Right kidney (tissue), 1 donor: Measurements from ENCODE around the gene LRRC56.

Experiments used
- DNase-seq: peaks from one replicate; pipeline ENCODE4 v3.0.0-alpha.2; 2016

Gene LRRC56

DNA sequence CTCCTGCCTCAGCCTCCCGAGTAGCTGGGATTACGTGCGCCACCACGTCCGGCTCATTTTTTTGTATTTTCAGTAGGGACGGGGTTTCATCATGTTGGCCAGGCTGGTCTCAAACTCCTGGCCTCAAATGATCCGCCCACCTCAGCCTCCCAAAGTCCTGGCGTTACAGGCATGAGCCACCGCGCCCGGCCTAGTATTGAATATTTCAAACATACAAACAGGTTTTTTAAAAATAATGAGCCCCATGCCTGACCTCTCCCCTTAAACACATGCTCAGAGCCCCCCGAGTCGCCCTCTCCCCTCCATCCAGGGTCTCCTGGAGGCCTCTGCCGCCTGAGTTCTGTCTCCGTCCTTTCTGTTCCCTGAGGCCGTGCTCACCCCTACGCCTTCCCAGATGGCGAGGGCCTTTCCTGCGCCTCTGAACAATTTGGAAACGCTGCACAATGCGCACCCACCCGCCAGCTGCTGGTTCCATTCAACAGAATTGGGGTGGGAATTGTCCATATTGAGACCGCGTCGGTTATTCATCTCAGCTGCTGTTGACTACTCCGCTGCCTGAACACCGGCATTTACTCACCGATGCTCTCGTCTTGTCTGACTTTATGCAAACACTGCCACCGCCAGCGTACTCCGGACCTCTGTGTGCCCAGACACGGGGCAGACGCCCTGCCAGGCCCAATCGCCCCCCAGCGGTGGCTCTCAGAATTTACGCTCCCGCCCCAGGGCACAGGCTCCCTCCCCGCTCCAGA lies 16.7 kb upstream of the LRRC56 start:
- DNase-seq = no peak

DNA sequence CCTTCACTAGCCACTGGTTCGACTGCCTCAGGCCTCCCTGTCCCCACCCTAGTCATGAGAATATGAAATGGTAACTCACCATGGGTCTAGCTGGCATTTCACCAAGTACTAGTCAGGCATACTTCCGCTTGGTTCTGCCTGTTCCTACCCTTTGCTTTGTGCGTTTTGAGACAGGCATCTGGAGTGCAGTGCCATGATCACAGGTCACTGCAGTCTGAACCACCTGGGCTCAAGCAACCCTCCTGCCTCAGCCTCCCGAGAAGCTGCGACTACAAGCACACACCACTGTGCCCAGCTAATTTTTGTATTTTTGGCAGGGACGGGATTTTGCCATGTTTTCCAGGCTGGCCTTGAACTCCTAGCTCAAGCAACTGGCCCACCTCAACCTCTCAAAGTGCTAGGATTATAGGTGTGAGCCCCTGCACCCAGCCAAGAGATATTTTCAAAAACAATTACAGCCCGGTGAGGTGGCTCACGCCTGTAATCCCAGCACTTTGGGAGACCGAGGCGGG lies 16.1 kb upstream of the LRRC56 start:
- no peak for DNase-seq

GRCh38 chr11:526192-526591 lies 11.1 kb upstream of the LRRC56 start:
- DNase-seq = no peak

DNA sequence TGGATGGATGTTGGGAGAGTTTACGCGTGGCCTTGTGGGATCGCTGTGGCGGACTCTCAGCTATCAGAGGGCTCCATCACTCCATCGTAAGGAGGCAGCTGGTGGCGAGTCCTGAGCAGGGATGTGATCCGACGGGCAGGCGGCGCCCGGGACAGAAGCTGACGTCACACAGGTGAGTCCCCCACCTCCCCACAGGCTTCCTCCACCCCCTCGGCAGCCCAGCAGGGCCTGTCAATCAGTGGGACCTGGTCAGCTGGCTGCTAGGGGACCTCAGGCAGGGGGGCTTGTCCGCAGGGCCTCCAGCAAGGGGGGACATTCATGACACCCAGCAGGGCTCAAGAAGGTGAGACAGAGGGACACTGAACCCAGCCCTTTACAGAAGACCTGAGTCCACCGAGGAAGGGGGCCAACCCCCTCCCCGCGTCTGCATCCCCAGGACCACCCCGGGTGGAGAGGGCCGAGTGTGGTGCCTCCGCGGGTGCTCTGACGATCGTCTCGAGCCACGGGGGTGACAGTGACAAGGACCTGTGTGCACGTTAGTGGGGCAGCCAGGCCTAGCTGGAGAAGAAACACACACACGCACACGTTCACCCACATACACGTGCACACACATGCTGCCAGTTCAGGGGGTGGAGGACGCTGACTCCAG lies 9.0 kb upstream of the LRRC56 start:
- no peak for DNase-seq

GRCh38 chr11:528815-529727 lies 8.3 kb upstream of the LRRC56 start:
- no peak for DNase-seq

GRCh38 chr11:529728-530411 lies 7.5 kb upstream of the LRRC56 start:
- DNase-seq = no peak

DNA sequence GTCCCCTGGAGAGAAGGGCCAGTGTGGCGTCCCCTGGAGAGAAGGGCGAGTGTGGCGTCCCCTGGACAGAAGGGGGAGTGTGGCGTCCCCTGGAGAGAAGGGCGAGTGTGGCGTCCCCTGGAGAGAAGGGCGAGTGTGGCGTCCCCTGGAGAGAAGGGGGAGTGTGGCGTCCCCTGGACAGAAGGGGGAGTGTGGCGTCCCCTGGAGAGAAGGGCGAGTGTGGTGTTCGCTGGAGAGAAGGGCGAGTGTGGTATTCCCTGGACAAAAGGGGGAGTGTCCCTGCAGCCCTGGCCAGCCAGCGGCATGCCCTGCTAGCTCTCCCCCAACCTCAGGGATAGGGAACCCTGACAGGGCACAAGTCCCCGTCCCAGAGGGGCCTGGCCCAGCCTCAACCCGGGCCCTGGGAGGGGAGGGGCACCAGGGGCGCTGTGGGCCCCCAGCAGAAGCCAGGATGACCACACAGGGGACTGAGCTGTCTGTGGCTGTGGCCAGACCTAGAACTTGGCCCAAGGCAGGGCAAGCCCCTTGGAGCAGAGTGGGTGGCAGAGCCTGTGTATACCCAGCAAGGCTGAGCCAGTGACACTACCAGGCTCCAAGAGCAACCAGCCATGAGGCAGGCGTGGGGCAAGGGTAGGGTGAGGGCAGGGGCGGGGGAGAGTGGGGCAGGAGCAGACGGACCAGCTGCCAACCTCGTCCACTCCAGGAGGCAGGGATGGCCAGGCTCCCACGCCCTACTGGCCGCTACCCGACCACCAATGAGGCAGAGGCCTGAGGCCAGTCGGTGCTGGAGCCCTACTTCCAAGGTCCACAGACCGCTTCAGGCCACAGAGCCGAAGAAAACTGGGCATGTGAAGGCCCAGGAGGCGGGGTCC lies 6.1 kb upstream of the LRRC56 start:
- no peak for DNase-seq

DNA sequence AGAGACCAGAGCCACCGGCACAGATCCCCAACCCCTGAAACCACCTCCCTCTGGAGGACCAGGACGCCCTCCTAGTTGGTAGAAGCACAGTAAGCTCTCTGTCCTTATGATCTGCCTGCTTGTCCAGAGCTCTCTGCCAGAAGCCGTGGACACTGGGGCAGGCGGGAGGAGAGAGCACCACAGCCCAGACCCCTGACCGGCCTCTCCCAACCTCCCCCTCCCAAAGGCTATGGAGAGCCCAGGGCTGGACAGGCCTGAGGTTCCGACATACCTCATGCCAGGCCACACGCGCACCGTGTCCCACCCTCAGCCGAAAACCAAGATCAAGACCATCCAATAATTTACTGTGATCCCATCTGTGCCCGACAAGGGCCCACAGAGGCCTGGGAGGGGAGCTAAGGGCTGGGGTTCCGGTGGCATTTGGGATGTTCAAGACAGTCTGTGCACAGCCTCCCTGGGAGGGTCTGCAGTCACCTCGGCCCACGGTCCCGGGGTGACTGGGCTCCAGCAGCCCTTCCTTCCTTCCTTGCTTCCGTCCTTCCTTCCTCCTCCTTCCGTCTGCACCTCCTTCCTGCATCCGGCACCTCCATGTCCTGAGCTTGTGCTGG lies 5.3 kb upstream of the LRRC56 start:
- no peak for DNase-seq

GRCh38 chr11:532527-532985 lies 4.8 kb upstream of the LRRC56 start:
- no peak for DNase-seq

DNA sequence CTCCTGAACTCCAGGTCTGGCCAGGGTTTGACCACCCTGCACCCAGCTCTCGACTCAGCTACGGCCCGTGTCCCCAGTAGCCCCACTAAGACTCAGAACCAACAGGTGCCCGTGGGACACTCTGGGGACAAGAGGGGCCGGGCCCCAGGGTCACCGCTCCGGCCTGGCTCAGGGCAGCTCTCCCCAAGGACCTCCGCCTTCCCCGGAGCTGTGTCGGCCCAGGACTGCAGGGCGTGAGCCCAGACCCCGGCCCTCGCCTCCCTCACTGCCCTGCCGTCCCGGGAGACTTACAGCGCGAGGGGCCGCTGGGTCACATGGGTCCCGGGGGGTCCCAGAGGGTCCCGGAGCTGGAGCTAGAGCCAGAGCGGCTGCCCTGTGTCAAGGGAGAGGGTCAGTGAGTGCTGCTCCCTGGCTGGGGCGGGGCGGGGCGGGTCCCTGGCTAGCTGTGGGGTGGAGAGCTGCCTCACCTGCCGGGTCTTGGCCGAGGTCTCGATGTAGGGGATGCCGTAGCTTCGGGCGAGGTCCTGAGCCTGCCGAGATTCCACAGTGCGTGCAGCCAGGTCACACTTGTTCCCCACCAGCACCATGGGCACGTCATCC lies 4.2 kb upstream of the LRRC56 start:
- DNase-seq = no peak

DNA sequence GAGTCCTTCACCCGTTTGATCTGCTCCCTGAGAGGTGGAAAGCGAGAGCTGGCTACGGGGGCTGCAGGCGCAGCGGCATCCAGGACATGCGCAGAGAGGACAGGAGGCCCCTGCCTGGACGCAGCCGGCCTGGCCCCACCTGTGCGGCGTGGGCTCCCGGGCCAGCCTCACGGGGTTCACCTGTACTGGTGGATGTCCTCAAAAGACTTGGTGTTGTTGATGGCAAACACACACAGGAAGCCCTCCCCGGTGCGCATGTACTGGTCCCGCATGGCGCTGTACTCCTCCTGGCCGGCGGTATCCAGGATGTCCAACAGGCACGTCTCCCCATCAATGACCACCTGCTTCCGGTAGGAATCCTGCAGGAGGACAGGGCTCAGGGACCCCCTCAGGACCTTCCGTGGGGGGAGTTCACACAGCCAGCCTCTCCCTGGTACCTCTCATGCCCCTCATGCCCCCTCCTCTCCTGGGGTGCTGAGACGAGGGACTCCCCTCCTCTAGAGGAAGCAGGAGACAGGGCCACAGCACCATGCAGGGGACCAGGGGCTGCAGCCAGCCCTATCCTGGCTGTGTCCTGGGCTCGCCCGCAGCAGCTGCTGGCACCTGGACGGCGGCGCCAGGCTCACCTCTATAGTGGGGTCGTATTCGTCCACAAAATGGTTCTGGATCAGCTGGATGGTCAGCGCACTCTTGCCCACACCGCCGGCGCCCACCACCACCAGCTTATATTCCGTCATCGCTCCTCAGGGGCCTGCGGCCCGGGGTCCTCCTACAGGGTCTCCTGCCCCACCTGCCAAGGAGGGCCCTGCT lies 3.5 kb upstream of the LRRC56 start:
- no peak for DNase-seq

GRCh38 chr11:534396-535209 lies 2.7 kb upstream of the LRRC56 start:
- DNase-seq = peak; percentile 74

GRCh38 chr11:535210-535518 lies 2.2 kb upstream of the LRRC56 start:
- no peak for DNase-seq

DNA sequence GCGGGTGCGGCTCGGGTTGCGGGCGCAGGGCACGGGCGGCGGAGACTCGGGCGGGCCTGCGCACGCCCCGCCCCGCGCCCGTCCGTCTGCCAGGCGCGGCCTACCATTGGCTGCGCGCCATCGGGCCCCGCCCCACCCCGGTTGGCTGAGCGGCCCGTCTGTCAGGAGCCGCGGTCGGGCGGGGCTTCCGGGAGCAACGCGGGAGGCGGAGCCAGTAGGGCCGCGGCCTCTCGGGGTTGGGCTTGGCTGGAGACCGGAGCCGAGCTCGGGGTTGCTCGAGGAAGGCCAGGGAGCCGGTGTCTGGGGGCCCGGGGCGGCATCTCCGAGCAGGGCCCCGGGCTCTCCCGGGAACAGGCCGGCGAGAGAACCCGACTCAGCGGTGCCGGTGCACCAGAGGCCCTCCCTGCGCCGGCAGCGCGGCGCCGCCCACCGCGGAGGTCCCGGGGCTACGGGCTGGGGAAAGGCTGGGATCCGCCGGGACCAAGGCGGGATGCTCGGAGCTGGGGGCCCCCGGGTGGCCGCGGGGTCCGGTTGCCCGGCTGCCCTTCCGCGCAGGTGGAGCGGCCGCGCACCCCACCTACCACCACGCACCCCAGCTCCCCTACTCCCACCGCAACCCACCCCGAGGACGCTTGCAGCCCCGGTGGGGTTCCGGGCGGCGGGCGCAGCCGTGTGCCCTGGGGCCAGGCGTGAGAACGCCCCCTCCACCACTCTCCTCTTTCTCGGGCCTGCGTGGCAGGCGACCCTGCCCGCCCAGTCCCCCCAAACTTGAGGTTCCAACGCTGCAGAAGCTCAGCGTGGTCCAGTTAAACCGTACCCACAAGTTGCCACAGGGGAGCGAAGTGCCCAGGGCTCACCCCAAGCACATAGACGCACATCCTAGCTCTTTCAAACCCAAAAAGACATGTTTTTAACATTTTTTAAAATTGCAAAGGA lies 1.5 kb upstream of the LRRC56 start, which contains the start of gene HRAS:
Gene HRAS (minus strand): TSS at position 58 of the 936 bp plus-strand sequence.
- peak; percentile 98 for DNase-seq

DNA sequence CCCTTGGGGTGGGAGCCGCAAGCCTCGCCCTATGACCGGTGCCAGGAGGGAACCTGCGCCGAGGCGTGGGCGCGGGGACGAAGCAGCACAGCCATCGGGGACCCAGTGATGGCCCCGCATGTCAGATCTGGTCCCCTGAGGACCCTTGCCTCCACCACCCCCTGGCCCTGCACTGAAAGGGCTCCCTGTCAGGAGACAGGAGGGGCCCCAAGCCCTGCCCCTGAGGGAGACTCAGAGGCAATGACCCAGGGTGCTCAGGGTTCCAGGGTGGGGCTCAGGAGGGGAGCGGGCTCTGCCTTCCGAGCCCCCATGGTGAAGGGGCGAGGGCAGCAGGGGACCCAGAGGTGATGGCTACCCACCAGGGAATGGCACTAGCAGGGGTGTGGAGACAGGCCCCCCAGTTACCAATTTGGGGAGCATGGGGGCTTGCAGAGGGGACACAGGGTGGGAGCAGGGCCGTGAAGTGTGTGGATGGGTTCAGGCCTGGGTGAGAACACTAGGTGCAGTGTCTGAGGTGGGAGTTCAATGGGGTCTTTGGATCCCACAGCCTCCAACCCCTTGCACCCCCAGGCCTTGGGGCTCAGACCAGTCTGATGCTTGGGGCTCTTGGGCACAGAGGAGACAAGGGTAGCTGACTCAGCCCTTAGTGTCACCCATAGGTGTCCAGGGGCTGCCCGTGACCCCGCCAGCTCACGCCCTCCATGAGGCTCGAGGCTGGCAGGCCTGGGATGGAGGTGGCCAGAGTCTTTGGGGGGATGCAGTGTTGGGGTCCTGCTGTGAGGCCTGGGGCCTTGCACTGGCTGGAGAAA lies 499 bp downstream of the LRRC56 start:
- no peak for DNase-seq

DNA sequence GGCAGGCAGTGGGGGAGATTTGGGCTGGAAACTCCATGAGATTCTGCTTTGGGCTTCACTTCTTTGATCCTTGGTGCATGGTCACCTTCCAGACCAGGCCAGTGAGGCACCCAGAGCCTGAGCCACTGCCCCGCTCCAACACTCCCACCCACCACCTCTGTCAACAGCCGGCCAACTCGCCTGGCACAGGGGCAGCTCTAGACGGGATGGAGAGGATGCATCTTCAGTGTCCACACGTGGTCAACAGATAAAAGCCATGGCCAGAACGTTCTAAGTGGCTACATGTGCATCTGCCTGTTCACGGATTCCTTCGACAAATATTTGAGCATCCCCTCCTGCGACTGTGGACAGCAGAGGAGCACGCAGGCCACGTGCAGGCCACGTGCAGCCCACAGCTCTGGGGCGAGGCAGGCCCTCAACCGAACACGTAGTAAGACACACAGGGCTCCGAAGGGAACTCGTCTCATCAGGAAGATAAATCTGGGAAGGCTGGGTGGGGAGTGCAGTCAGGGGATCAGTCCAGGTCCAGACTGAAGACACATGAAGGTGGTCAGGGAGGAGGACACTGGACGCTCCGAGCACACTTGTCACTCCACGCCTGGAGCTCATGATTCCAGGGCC lies 1.2 kb downstream of the LRRC56 start:
- DNase-seq = no peak
